ENCODE results near the gene RACGAP1.

Gene RACGAP1

GRCh38 chr12:49961993-49962764, 63.1 kb downstream of the RACGAP1 start:
- DNase-seq (ENCODE audit: low spot score) = no peak
- Histone ChIP-seq H3K27ac (peak overlapping the region in 1 of 2 donors; percentile 11), H3K4me3 (peak overlapping the region; percentile 68)
- TF ChIP-seq, protein P1, sequence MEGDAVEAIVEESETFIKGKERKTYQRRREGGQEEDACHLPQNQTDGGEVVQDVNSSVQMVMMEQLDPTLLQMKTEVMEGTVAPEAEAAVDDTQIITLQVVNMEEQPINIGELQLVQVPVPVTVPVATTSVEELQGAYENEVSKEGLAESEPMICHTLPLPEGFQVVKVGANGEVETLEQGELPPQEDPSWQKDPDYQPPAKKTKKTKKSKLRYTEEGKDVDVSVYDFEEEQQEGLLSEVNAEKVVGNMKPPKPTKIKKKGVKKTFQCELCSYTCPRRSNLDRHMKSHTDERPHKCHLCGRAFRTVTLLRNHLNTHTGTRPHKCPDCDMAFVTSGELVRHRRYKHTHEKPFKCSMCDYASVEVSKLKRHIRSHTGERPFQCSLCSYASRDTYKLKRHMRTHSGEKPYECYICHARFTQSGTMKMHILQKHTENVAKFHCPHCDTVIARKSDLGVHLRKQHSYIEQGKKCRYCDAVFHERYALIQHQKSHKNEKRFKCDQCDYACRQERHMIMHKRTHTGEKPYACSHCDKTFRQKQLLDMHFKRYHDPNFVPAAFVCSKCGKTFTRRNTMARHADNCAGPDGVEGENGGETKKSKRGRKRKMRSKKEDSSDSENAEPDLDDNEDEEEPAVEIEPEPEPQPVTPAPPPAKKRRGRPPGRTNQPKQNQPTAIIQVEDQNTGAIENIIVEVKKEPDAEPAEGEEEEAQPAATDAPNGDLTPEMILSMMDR (IDR thresholded peaks at IDR 0.05) = no peak

- no peak for DNase-seq (ENCODE audit: low spot score)
- TF ChIP-seq, protein P1 (IDR thresholded peaks at IDR 0.05) = no peak
- Histone ChIP-seq H3K4me3 (peak within 1 kb of the TSS; percentile 68), H3K27ac (peak within 1 kb of the TSS in 1 of 2 donors; percentile 11)
These were observed 64.0 kb downstream of the RACGAP1 start, which contains the start of gene AQP5 for GRCh38 chr12:49961111-49961922. Gene AQP5, plus strand, starts transcription at chr12:49961872. Its CDS starts 146 bp downstream, at chr12:49962018.

DNA sequence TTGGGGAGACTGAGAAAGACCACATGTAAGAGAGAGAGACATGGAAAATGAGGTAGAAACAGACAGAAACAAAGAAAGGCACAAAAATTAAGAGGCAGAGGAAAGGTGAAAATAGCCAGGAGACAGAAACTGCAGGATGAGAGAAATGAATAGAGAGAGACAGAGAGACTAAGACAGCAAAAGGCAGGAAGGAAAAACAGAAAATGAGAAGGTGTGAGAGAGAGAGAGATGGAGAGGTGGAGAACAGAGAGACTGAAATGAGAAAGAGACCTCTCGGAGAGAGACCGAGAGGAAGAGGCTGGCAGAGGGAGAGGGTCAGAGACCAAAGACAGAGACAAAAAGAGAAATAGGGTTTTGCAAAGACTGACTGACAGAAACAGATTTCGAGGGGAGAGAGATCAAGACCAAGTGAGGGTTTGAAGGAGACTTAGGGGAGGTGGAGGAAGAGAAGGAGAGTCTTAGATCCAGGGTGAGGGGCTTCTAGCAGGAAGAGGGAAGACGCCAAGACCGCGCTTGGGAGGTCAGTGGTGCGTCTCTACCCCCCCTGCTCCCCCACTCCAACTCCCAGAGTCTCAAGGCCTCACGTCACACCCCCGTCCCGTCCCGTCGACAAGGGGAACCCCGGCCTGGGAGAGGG, 64.7 kb downstream of the RACGAP1 start:
- DNase-seq (ENCODE audit: low spot score) = no peak
- TF ChIP-seq, protein P1 (IDR thresholded peaks at IDR 0.05) = no peak
- no peak overlapping the region for H3K4me3 ChIP-seq
- no peak overlapping the region for H3K27ac ChIP-seq

DNA sequence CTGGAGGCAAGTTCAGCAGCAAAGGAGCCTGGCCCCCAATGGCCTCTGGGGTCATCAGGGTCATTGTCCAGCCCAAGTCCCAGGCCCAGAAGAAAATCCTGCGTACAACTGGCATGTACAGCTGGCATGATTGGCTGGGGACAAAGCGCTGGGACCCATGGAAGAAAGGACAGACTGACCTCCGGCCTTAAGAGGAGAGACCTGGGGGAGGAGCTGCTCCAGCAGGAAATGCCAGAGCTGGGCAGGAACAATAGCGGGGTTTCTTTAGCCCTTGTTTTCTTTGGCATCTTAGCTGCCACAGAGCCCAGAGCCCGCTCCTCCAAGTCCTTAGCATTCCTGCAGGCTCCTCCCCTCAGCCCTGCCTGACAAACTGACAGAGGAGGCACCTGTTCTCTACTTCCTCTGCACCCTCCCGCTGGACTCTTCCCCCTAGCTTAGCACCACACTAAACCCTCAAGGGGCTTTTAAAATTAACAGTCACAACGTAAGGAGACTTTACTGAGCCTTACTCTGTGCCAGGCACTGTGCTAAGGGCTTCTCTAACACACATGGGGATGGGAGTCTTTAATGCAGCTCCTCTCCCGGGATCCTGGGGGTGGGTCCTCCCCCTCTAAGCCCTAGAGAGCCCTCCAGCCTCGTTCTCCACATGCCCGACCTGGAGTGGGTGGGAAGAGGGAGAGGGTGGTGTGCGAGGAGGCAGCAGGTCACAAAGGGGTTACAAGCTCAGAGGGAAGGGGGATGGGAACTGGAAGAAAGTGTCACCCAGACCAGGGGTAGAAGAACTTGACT, 65.4 kb downstream of the RACGAP1 start:
- TF ChIP-seq, protein P1 (IDR thresholded peaks at IDR 0.05) = no peak
- no peak overlapping the region for H3K27ac ChIP-seq
- DNase-seq (ENCODE audit: low spot score) = no peak
- H3K4me3 ChIP-seq = no peak overlapping the region

DNA sequence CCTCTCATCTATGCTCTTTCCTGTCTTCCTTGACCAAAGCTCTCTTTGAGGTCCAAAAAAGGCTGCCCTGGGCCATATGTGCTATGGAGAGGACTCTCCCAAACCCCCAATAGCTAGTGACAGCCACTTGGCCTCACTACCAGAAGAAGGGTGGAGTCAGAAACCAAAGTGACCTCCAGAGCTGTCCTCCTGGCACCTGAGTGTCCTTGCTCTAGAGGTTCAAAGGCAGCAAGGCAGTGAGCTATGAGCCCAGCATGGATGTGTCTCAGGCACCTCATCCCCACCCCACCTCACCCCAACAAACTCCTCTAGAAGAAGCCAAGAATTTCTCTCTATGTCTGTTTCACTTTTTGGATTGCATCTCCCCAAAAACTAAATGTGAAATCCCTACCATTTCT, 67.7 kb downstream of the RACGAP1 start:
- no peak for DNase-seq (ENCODE audit: low spot score)
- Histone ChIP-seq H3K4me3 (no peak overlapping the region), H3K27ac (no peak overlapping the region)
- TF ChIP-seq, protein P1 (IDR thresholded peaks at IDR 0.05) = no peak
